Right forelimb (tissue), 1 donor: Measurements from ENCODE around the gene SEMA6B.

ENCODE experiments used
- DNase-seq: peaks from one replicate; pipeline ENCODE4 v3.0.0-alpha.2; 2018

Gene SEMA6B

DNA sequence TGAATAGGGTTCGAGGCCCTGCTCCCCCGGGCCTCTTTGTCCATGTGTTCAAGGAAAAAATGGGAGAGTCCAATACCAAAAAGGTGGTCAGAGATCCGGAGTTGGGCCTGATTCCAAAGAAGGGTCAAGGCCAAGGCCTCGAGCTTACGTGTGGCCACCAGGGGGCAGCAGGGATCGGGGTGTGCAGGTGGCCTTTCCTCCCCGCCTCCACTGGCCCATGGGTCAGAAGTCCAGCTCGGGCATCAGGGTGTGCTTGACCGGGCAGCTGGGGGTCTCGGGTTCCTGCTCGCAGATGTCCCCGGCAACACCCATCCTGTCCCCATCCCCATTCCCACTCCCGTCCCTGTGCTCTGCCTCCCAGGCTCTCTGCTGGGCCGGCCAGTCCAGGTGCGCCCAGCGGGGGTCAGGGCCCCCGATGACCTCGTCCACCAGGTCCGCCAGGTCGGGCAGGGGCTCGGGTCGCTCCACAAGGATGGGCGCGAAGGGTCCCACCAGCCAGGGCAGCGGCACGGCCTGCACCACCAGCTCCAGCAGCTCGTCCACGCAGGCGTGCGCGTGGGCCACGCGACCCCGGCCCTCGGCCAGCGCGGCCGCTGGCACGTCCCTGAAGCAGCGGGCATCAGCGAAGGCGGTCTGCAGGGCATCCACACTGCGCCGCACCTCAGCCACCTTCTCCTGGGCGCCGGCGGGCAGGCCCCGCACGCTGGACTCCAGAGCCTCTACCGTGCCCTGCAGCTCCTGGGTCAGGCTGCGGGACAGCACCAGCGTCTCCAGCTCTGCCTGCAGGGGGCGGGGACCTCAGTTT is 36.0 kb downstream of the SEMA6B start:
- DNase-seq, result no peak

DNA sequence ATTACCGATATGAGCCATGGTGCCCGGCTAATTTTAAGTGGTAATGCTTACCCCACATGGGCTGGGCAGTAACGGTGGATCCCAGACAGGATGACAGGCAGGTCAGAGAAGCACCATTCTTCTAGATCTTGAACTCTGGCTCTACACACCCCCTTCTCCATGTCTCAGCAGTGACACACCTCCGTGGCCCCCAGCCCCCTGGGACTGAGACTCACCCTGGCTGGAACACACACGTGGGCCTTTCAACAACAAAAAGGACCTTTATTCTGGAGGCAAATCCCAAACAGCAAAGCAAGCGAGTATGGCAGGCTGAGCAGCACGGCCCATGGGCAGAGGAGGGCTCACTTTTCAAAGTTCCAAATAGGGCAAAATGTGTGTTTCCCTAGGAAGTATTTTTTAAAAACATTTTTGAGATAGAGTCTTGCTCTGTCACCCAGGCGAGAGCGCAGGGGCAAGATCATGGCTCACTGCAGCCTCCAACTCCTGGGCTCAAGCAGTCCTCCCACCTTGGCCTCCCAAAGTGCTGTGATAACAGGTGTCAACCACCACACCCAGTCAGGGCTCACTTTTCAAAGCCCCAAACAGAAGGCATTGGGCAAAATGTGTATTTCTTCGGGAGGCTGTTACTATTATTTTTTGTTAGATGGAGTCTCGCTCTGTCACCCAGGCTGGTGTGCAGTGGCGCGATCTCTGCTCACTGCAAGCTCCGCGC is 37.0 kb downstream of the SEMA6B start:
- no peak for DNase-seq

DNA sequence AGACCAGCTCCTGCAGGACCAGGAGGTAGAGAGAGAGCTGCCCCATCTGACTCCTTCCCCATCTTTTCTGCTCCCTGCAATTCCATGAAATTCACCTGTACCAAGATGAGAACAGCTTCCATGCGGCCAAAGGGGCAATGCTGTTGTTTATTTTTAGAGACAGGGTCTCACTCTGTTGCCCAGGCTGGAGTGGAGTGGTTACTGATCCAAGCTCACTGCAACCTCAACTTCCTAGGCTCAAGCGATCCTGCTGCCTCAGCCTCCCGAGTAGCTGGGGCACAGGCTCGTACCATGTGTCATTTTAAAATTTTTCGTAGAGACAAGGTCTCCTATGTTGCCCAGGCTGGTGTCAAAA is 37.6 kb downstream of the SEMA6B start:
- DNase-seq, result no peak

DNA sequence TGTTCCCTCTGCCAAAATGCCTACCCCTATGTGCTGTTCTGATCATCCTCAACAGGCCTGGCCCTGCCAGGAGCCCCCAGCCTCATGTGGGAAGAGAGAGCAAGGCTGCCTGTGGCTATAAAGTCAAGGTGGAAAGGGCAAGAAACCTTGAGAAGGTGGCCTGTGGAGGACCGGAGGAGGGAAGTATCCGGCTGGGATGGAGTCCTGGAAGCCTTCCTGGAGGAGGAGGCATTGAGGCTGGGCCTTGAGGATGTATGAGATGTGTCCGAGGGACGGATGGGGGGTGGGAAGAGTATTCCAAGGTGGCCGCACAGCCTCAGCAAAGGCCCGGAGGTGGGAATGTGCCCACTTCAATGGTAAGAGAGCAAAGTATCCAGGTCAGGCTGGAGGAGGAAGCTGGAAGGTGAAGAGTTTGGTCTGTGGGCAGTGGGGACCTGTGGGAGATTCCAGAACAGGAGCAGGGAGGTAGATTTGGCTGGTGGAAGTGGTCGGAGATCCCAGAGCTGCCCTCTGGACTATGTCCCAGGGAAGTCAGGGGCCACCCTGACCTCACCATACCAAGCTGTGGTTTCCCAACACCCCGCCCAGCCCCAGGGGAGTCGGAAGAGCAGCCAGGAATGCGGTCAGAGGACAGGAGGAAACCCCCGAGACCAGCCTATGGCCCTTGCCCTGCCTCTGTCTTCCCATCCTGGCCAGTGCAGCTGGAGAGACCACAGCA is 38.2 kb downstream of the SEMA6B start:
- DNase-seq, result no peak

DNA sequence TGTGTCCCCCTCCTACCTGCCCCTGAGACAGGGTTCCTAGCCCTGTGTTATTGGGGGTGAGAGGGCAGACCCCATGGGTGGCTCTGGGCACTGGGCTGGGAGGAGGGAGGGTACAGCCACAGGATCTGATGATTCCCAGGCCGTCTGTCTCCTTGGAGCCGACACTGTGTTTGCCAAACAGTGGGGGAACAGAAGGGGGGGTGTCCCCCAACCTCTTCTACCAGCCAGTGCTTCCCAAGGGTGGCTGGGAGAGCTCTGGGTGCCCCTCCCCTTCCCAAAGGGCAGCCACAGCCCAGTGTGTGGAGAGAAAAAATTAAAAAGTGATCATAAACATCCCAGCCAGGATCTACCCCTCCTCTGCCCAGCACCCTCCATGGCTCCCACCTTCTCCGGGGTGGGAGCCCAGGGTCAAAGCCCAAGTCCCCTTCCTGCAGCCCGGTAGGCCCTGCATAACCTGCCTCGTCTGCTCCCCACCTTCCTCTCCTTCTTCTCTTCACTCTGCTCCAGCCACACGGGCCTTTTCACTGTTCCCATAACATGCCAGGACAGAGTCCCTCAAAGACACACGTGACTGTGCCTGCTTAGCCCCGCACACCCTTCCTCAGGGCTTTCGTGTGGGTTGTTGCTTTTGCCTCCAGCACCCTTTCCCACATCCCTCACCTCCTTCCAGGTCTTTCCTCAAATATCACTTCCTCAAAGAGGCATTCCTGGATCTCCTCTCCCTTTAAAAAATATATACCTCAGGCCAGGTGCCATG is 39.8 kb downstream of the SEMA6B start:
- DNase-seq, result no peak

DNA sequence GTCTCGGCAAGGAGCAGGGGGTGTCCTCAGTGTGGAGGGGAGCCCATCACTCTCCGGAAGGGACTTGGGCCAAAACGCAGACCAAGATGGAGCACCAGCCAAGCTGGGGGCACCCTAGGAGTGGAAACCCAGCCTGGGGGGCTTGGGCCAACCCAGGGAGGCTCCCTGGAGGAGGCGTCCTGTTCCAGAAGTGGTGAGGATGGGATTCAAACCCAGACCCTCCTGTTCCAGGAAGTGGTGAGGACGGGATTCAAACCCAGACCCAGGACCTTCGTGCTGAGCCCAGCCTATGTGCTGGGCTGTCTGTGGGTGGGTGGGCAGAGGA is 40.4 kb downstream of the SEMA6B start:
- DNase-seq, result no peak

DNA sequence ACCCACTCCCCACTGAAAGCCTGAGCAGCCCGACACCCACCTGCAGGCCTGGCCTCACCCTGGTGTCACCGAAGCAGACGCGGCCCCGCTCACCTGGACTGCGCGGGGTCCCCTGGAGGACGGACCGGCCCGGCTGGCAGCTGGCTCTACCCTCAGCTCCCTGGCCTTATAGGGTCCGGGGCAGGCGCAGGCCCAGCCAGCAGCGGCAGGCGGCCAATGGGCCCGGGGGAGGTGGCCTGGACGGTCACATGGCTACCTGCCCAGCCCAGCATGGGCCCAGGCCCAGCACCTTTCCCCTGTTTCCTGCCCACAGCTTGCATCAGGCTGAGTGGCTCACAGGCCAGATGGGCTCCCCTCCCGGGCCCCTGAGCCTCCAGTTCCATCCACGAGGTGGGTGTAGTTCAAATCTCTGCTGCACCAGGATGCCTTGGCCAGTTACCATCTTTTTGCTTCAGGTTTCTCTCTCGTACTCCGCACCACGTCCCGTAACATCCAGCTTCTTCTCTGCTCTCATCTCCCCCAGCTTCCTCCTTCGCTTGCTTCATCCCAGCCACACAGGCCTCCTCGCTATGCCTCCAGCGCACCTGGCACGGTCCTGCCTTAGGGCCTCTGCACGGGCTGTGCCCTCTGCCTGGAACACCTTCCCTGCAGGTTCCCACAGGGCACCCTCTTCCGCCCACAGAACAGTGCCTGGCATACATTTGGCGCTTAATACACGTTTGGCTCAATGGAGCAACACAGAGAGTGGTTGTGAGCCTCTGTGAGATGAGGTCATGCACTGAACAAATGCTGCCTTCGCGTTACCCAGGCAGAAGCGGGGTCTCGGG is 40.9 kb downstream of the SEMA6B start, which contains the start of gene PLIN4:
TSS of gene PLIN4 (minus strand) at position 142 of the 827 bp plus-strand sequence. CDS start 214 bp downstream, outside the sequence.
- no peak for DNase-seq

DNA sequence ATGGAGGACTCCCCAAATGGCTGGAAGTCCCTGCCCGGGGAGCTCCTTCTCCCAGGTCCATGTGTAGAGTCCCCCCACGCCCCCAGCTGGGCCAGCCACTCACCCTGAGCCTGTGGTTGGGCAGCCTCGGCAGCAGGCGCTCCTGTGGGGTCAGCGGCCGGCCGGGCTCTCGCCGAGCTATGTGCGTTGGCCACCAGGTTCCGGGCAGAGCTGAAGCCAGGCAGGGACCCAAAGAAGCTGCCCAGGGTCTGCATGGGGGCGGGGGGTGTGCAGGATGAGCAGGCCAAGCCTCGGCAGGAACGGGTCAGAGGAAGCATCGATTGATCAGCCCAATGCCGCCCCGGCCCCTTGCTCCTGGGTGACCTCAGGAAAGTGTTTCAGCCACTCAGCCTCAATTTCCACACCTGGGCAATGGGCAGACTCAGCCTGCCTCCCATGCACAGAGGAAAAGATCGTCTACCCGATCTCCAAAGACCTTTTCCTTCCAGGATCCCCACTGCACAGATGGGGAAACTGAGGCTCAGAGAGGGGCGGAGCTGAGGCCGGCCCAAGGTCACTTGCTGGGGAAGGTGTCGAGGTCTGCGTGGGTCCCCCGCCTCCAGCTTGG is 41.9 kb downstream of the SEMA6B start:
- no peak for DNase-seq

DNA sequence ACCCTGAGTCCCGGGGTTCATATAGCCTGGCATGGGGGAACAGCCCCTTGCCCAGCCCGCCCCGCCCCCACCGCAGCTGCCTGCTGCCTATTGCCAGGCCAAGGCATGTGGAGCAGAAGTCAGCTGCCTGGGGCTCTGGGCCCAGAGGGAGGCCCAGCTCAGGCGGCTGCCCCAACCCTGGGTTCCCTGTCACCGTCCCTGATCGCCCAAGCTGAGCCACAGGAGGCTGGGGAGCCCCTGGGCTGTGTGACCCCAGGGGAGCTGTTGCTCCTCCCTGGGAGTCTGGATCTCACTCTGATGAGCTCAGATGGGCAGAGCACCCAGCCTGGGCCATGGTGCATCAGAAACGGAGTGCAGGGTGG is 42.6 kb downstream of the SEMA6B start:
- no peak for DNase-seq

DNA sequence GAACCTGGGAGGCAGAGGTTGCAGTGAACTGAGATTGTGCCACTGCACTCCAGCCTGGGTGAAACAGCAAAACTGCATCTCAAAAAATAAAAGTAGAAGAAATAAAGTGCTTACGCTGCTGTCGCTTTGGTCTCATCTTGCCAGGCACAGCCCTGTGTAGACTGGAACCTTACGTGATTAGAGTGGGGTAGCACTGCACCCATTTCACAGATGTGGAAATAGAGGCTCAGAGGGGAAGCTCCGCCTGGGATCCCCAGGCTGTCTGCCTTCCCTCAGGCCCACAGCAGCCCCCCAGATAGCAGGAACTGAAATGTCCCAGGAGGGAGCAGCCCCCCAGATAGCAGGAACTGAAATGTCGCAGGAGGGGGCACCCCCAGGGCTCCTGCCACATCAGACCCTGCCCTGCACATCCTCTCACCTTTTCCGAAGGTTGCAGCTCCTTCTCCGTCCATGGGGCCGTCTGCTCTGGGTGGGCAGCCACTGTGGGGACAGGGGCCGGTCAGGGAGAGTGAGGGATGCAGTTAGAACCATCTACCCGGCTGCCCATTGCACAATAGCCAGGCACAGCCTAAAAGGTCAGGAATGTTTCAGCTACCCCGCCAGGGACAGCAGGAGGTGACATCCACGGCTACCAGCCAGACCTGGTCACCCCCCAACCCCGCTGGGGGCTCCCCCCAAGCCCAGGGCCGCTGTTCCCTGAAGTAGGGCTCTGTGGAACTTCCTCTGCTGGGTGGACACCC is 43.1 kb downstream of the SEMA6B start:
- DNase-seq, result no peak

DNA sequence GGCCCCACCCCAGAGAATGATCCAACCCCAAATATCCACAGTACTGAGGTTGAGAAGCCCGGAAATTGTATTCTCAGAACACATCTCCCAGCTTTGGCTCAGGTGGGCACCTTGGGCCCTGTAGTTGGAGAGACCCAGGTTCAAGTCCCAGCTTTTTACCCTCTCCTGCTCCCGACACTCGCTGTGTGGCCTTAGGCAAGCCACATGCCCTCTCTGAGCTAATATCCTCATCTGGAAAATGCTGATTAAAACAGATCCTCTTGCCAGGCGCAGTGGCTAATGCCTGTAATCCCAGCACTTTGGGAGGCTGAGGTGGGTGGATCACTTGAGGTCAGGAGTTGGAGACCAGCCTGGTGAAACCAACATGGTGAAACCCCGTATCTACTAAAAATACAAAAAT is 43.8 kb downstream of the SEMA6B start:
- no peak for DNase-seq

DNA sequence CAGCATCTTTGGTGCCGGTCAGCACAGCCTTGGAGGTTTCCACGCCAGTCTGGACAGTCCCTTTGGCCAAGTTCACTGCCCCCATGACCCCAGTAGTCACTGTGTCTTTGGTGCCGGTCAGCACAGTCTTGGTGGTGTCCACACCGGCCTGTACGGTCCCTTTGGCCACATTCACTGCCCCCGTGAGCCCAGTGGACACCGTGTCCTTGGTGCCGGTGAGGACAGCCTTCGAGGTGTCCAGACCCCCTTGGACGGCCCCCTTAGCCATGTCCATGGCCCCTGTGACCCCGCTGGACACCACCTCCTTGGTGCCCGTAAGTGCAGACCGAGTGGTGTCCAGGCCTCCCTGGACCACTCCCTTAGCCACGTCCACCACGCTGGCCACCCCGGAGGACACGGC is 46.2 kb downstream of the SEMA6B start:
- DNase-seq, result no peak

DNA sequence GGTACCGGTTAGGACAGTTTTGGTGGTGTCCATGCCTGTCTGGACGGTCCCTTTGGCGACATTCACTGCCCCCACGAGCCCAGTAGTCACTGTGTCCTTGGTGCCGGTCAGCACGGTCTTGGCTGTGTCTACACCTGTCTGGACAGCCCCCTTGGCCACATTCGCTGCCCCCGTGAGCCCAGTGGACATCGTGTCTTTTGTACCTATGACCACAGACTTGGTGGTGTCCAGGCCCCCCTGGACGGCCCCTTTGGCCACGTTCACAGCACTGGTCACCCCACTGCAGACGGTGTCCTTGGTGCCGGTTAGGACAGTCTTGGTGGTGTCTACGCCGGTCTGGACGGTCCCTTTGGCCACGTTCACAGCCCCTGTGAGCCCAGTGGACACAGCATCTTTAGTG is 47.4 kb downstream of the SEMA6B start:
- no peak for DNase-seq

DNA sequence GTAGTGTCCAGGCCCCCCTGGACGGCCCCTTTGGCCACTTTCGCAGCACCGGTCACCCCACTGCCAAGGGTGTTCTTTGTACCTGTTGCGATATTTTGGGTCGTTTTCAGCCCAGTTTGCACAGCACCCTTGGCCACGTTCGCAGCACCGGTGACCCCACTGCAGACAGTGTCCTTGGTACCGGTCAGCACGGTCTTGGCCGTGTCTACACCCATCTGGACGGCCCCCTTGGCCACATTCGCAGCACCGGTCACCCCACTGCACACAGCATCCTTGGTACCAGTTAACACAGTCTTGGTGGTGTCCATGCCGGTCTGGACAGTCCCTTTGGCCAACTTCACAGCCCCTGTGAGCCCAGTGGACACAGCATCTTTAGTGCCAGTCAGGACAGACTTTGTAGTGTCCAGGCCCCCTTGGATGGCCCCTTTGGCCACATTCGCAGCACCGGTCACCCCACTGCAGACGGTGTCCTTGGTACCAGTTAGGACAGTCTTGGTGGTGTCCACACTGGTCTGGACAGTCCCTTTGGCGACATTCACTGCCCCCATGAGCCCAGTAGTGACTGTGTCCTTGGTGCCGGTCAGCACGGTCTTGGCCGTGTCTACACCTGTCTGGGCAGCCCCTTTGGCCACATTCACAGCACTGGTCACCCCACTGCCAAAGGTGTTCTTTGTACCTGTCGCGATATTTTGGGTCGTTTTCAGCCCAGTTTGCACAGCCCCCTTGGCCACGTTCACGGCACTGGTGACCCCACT is 48.0 kb downstream of the SEMA6B start:
- no peak for DNase-seq

DNA sequence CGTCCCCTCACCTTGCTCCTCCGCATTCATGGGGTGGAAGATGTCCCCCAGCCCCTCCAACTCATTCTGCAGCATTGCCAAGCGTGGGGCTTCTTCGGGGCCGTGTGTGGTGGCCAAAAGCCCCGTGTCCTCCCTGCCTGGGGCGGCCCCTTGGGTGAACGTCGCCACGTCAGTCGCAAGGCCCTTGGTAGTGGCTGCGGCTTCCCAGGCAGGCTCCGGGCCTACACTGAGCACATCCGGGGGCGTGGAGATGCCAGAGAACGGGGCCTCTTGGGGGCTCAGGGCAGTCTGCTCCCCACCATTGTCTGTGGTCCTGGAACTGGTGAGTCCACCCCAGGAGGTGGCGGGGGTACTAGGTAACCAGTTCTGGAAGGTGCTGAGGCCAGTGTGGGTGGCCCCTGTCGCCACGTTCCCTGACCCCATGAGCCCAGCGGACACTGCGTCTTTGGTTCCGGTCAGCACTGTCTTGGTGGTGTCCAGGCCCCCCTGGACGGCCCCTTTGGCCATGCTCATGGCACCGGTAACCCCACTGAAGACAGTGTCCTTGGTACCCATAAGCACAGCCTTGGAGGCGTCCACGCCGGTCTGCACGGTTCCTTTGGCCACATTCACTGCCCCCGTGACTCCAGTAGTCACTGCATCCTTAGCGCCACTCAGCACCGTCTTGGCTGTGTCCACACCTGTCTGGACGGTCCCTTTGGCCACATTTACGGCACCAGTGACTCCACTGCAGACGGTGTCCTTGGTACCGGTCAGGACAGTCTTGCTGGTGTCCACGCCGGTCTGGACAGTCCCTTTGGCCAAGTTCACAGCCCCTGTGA is 48.8 kb downstream of the SEMA6B start:
- no peak for DNase-seq

DNA sequence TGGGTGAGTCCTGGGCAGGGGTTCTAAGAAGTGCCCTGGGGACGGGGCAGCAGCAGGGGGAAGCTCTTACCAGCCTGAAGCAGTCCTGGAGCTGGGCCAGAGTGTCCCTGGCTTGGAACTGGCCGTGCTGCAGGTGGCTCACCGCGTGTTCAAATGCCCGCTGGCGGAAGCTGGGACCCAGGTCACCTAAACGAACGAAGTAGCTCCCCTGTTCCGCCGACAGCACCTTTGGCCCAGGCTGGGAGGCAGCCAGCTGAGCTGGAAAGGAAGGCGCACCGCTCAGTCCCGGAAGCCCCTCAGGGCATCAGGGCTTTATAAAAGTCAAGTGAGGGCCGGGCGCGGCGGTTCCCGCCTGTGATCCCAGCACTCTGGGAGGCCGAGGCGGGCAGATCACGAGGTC is 50.8 kb downstream of the SEMA6B start:
- no peak for DNase-seq

DNA sequence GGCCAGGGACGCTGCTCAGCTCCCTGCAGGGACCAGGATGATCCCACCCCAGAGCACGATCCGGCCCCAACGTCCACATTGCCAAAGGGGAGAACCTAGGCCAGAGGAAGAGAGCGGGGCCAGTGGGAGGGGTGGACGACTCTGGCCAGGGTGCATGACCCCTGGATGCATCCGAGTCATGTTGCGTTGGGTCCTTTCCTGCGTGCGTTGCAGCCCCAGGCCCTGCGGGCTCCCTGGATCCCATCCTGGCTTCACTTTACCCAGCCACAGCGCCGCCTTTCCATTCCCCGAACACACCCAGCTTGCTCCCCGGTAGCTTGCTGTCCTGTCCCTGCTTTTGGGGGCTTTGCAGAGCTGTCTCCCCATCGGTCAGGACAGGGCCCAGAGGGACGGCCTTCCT is 51.7 kb downstream of the SEMA6B start:
- DNase-seq, result no peak

DNA sequence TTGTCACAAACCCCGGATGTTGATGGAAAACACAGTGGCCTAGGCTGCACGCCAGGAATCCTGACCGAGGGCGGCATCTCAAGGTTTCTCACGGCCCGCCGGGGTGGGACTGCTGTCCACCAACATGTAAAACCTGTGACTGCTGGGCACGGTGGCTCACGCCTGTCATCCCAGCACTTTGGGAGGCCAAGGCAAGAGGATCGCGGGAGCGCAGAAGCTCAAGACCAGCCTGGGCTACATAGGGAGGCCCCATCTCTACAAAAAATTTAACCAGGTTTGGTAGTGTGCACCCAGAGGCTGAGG is 52.4 kb downstream of the SEMA6B start:
- no peak for DNase-seq

DNA sequence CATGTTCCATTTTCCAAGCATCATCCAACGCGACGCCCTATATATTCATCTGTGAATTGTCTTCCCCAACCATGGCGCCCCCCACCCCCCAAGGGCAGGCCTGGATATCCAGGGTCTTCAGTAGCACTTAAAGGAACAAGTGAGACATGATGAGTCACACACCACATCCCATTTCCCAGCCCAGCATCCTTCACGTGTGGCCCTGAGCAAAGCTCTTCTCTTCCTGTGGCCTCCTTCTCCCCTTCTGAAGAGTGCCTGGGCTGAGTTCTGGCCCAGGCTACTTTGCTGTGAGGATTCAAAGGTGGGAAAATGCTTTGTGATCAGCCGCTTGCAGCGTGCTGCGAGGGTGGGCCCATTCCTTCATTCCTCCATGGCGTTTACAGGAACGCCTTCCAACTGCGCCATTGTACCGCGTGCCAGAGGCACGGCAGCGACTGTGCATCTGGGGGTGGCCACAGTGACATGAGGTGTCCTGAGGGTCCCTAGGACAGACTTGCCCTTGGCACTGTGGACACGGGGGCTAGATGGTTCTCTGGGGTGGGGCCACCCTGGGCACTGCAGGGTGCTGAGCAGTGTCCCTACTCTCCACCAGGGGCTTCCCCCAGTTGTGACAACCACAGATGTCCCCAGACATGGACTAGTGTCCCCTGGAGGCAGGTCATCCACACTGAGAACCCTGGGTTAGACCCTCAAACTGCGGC is 52.9 kb downstream of the SEMA6B start:
- DNase-seq, result no peak
